H7 (cell line): ENCODE results near the gene SAA4. TPM values are rescaled to one million over a fixed set of nuclear protein-coding genes. Genes with fewer than 3 reads are reported as not detected.
"Not testable (repeated sequence)": the region's sequence is repeated elsewhere in the genome, so short reads cannot be mapped to it uniquely, and the experiment has no call there.

Experiments used
- DNase-seq: peaks from one replicate; pipeline ENCODE4 v3.0.0; 2012
- H3K27me3 ChIP-seq: 2 replicates; pipeline ENCODE4 v1.6.0; 2011; ENCODE audit warnings: mild to moderate bottlenecking, low read length; ENCODE audit not compliant: control insufficient read depth, insufficient read depth
- H3K36me3 ChIP-seq: replicated peaks from 2 replicates; pipeline ENCODE4 v1.5.1; 2011; ENCODE audit warnings: low read length; ENCODE audit not compliant: control insufficient read depth, insufficient read depth
- H3K4me3 ChIP-seq: 2 replicates; pipeline ENCODE4 v1.5.1; 2011; ENCODE audit warnings: low read depth, mild to moderate bottlenecking, control low read depth, low read length, moderate library complexity; ENCODE audit not compliant: insufficient read depth
- total RNA-seq: library from RNA; depleted of rRNA; stranded (reverse); fragments of >200 nt; shearing (Covaris generic); gene quantifications from 2 replicates; pipeline ENCODE4 v1.2.3, GENCODE V29; 2014

The SAA4 gene
- total RNA-seq, 1 experiment from 2014 or later: not detected

GRCh38 chr11:18261721-18262120, 25.1 kb upstream of the SAA4 start:
- Histone ChIP-seq H3K36me3 (no peaks in the 10 kb centered on the region), H3K4me3 (no peak overlapping the region), H3K27me3 (no peaks in the 10 kb centered on the region)
- DNase-seq: no peak

DNA sequence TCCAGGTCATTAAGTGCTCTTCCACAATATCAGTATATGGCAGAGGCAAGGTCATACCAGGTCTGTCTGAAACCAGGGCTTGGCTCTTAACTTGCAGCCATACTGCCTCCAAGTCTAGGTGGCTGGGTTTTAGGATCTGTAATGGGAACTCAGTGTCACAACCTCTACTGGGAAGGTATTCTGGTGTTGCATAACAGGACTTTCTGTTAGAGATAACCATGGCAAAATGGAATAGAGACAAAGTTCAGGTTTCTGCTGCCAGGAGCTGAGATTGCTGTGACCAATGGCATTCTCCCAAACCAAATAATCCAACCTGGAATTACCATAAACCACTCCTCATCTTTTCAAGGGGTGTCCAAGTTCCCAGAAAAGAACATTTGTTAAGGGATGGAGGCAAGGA, 22.7 kb upstream of the SAA4 start:
- no peak overlapping the region for H3K4me3 ChIP-seq
- no peaks in the 10 kb centered on the region for H3K27me3 ChIP-seq

DNA sequence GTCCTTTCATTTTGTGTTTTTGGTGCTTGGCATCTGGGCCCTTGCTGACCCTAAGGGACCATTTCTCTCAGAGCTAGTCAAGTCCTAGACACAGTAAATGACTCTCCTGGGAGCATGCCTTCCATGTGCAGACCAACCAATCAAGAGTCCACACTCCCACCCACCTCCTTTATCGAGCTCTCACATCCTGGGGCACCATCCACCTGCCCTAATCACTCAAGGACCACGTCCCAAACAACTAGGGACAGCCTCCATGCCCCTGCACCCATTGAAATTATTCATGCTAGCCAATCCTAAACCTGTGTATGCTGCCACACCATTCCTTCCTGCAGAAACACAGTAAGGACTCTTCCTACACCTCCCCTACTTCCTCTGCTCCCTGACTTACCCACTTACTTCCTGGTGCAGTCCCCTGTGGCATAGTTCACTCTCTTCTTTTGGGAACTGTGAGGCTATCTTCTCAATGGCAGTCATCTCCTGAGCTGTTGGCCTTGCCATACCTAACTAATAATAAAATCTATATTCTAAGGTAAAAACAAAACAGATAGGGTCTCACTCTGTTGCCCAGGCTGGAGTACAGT, 18.3 kb upstream of the SAA4 start:
- H3K27me3 ChIP-seq: no peaks in the 10 kb centered on the region
- no peak overlapping the region for H3K4me3 ChIP-seq
- H3K36me3 ChIP-seq: no peaks in the 10 kb centered on the region
- no peak for DNase-seq

More for the DNA sequence above, 22.7 kb upstream of the SAA4 start:
- no peaks in the 10 kb centered on the region for H3K36me3 ChIP-seq
- no peak for DNase-seq

GRCh38 chr11:18253778-18254338, 17.3 kb upstream of the SAA4 start:
- Histone ChIP-seq H3K4me3 (no peak overlapping the region), H3K27me3 (no peaks in the 10 kb centered on the region), H3K36me3 (no peaks in the 10 kb centered on the region)
- DNase-seq: no peak

- no peak for DNase-seq
- H3K27me3 ChIP-seq: no peaks in the 10 kb centered on the region
- H3K36me3 ChIP-seq: no peaks in the 10 kb centered on the region
- H3K4me3 ChIP-seq: no peak overlapping the region
These were observed 16.6 kb upstream of the SAA4 start for GRCh38 chr11:18253233-18253632.

DNA sequence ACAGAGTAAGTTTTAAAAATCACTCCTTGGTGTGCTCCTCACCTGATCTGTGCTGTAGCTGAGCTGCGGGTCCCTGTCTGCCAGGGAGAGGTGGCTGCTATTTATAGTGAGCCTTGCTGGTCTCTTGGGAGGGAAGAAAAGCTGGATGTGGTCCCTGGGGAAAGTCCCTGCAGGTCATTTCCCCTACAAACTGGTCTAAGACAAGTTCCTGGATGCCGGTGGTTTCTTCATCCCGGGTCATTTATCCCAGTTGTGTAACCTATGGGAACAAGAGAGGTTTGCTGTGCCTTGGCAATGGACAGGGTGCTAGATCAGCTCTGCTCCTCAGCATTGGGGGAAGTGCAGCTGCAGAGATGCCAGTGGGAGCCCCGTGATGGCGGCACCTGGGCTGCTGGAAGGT, 12.0 kb upstream of the SAA4 start, which contains the start of gene SAA2:
Gene SAA2, minus strand, starts transcription at position 108 of the 400 bp plus-strand sequence. CDS start 657 bp downstream, outside the sequence.
- H3K27me3 ChIP-seq: no peaks in the 10 kb centered on the region
- H3K36me3 ChIP-seq: no peaks in the 10 kb centered on the region
- no peak within 1 kb of the TSS for H3K4me3 ChIP-seq
- DNase-seq: no peak

- not testable (repeated sequence) for H3K27me3 ChIP-seq, H3K36me3 ChIP-seq, H3K4me3 ChIP-seq, DNase-seq
These were observed 10.6 kb upstream of the SAA4 start for GRCh38 chr11:18247191-18247581.

DNA sequence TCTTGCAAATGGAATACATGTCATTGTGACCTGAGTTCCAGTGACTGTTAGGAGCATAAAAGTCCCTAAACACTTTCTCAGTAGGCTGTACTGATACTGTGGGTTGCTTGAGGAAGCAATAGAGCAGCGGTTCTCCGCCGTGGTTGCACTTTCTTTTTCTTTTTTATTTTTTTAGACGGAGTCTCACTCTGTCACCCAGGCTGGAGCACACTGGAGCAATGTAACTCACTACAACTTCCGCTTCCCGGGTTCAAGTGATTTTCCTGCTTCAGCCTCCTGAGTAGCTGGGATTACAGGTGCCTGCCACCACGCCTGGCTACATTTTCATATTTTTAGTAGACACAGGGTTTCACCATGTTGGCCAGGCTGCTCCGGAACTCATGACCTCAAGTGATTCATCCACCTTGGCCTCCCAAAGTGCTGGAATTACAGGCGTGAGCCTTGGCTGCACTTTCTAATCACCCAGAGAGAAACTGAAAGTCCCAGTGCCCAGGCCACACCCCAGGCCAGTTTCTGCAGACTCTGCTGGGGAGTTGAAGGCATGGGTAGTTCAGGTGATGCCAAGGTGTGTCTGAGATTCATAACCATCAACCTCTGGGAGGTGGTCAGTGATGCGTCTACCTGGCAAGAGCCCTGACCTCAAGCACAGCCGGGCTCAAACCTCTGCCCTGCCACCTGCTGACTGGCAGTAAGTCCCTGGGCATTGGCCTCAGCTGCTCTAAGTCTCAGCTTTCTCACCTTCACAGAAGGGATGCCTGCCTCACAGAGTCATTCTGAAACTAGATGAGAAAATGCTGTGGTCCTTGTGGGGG, 10.0 kb upstream of the SAA4 start:
- H3K27me3 ChIP-seq, DNase-seq, H3K4me3 ChIP-seq, H3K36me3 ChIP-seq: not testable (repeated sequence)

GRCh38 chr11:18245396-18245795, 8.8 kb upstream of the SAA4 start:
- no peak for DNase-seq
- H3K4me3 ChIP-seq: no peak overlapping the region
- no peaks in the 10 kb centered on the region for H3K36me3 ChIP-seq
- H3K27me3 ChIP-seq: no peaks in the 10 kb centered on the region

GRCh38 chr11:18243783-18244362, 7.3 kb upstream of the SAA4 start:
- H3K4me3 ChIP-seq: no peak overlapping the region
- peaks cover 4% of the 10 kb centered on the region; the same call in 1 of the 2 replicates for H3K27me3 ChIP-seq
- DNase-seq: peak; percentile 68
- H3K36me3 ChIP-seq: no peaks in the 10 kb centered on the region

GRCh38 chr11:18239655-18240054, 3.1 kb upstream of the SAA4 start:
- no peak overlapping the region for H3K4me3 ChIP-seq
- no peak for DNase-seq

DNA sequence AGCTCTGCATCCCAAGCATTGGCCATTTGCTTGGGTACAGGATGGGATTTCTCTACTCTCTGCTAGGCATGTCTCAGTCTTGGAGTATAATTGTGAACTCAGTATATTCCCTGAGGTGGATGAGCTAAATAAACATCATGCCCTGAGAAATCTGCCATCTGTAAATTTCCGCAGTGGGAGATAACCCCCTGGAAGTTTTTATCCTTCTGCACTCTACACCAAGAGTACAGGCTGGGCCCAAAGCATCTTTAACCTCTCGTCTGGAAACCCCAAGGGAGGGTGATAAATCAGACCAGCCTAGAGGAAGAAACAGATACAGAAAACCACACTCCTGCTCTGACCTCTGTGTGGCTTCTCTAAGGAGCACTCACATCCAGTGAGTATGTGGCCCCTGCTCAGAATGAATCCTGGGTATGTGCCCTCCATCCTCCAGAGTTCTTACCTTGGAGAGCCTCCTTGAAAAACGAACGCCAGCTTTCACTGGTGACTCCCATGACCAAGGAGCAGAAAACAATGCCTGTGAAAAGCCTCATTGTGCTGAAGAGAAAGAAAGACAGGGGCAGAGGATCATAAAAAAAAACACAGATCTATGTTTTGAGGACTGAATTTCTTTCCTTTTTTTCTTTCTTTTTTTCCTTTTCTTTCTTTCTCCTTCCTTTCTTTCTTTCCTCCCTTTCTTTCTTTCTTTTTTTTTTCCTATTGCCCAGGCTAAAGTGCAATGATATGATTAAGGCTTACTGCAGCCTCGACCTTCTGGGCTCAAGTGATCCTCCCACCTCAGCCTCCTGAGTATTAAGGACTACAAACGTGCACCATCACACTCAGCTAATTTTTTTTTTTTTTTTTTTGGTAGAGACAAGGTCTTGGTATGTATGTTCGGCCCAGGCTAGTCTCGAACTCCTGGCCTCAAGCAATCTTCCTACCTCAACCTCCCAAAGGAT, 938 bp downstream of the SAA4 start:
- H3K27me3 ChIP-seq: peaks cover 4% of the 10 kb centered on the region; the same call in 1 of the 2 replicates
- no peaks in the 10 kb centered on the region for H3K36me3 ChIP-seq
- H3K4me3 ChIP-seq: no peak overlapping the region
- DNase-seq: no peak

More at GRCh38 chr11:18239655-18240054, 3.1 kb upstream of the SAA4 start:
- Histone ChIP-seq H3K36me3 (no peaks in the 10 kb centered on the region), H3K27me3 (peaks cover 4% of the 10 kb centered on the region; the same call in 1 of the 2 replicates)

DNA sequence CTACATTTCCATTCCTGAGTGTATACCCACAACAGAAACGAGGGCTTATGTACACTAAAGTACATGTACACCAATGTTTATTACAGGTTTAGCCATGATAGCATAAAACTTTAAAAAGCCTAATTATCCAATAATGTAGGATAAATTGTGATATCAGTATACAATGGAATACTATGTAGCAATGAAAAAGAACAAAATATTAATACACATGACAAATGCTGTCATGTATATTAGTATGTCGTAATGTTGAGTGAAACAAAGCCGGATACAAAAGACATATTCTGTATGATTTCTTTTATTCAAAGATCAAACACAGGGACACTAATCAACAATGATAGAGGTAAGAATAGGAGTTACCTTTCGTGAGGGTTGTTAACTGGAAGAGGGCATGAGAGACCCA, 2.7 kb downstream of the SAA4 start:
- Histone ChIP-seq H3K27me3 (no peaks in the 10 kb centered on the region), H3K4me3 (no peak overlapping the region), H3K36me3 (no peaks in the 10 kb centered on the region)
- no peak for DNase-seq

DNA sequence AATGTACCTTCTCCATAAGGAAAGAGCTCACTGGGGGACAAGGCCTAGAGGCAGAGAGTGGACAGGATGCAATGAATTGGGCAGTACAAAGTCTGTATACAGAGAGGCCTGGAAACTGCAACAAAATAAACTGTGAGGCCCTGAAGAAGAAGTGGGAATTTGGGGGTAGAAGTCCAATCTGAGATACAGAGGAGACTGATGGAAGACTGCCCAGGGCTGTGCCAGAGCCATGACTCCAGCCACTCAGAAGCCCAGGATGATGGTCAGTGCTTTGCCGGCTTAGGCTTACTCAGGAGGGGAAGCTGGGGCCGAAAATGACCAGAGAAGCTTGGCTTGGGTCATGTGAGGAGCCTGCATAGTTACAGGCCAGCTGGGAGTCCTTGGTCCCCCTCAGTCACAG, 5.7 kb downstream of the SAA4 start:
- Histone ChIP-seq H3K4me3 (no peak overlapping the region), H3K36me3 (no peaks in the 10 kb centered on the region), H3K27me3 (no peaks in the 10 kb centered on the region)
- no peak for DNase-seq
